SK-N-MC (cell line): ENCODE data around the gene PCCA.

ENCODE experiments used
- EZH2 ChIP-seq: fragments of 200-600 bp; sonication (generic); IDR thresholded peaks from one replicate; pipeline ENCODE4 v1.6.1; 2017; ENCODE audit warnings: antibody characterized with exemption
- POLR2AphosphoS5 ChIP-seq: IDR thresholded peaks from 2 replicates; pipeline ENCODE4 v1.6.1; 2012; ENCODE audit warnings: mild to moderate bottlenecking, low read depth, low read length, borderline replicate concordance

GRCh38 chr13:100323937-100324336 is 235.0 kb downstream of the PCCA start:
- TF ChIP-seq EZH2 (no peak), POLR2AphosphoS5 (no peak)
